Measurements from ENCODE around the gene SCUBE1. TPM values are rescaled to one million over a fixed set of nuclear protein-coding genes. Genes with fewer than 3 reads are reported as not detected.
A peak's percentile ranks its signal among the peaks of the same experiment; 100 is the strongest.

Gene SCUBE1
- polyA plus RNA-seq, 4 donors, result 0.45 to 5.4 (median 1.6) TPM

- H3K27me3 ChIP-seq (ENCODE audit: control insufficient read depth in 3 of 3, insufficient read depth in 3 of 3, low read length in 3 of 3), result no peaks in the 10 kb centered on the region
- no peak for DNase-seq
- no peaks in the 10 kb centered on the region for H3K9me3 ChIP-seq (ENCODE audit: control insufficient read depth in 2 of 2, insufficient read depth in 1 of 2, low read depth in 1 of 2, low read length in 1 of 2)
- WGBS, 3 donors, result 70 to 87% (median 75%) methylated on average over 6 of the region's 6 CpGs
- no peak overlapping the region for H3K27ac ChIP-seq (ENCODE audit: low read depth in 1 of 3, low read length in 2 of 3)
- no peaks in the 10 kb centered on the region for H3K36me3 ChIP-seq (ENCODE audit: control insufficient read depth in 3 of 3, insufficient read depth in 2 of 3, low read depth in 1 of 3, low read length in 3 of 3)
- peaks cover 0 to 3% (median 0%) of the 10 kb centered on the region in 3 donors for H3K4me1 ChIP-seq (ENCODE audit: control insufficient read depth in 3 of 3, insufficient read depth in 2 of 3, low read depth in 1 of 3, low read length in 2 of 3)
- FAIRE-seq, result no peak
- H3K4me3 ChIP-seq (ENCODE audit: low read depth in 1 of 3, low read length in 3 of 3), result no peak overlapping the region
Measured at GRCh38 chr22:43233529-43233928, 109.6 kb downstream of the SCUBE1 start.

GRCh38 chr22:43232445-43232844 is 110.7 kb downstream of the SCUBE1 start:
- H3K4me3 ChIP-seq (ENCODE audit: low read depth in 1 of 3, low read length in 3 of 3), result no peak overlapping the region
- no peaks in the 10 kb centered on the region for H3K9me3 ChIP-seq (ENCODE audit: control insufficient read depth in 2 of 2, insufficient read depth in 1 of 2, low read depth in 1 of 2, low read length in 1 of 2)
- no peaks in the 10 kb centered on the region for H3K27me3 ChIP-seq (ENCODE audit: control insufficient read depth in 3 of 3, insufficient read depth in 3 of 3, low read length in 3 of 3)
- peaks cover 0 to 3% (median 0%) of the 10 kb centered on the region in 3 donors for H3K4me1 ChIP-seq (ENCODE audit: control insufficient read depth in 3 of 3, insufficient read depth in 2 of 3, low read depth in 1 of 3, low read length in 2 of 3)
- FAIRE-seq (no peak), DNase-seq (no peak)
- H3K27ac ChIP-seq (ENCODE audit: low read depth in 1 of 3, low read length in 2 of 3), result no peak overlapping the region
- WGBS, 3 donors, result 59 to 86% (median 70%) methylated on average over 8 of the region's 8 CpGs
- H3K36me3 ChIP-seq (ENCODE audit: control insufficient read depth in 3 of 3, insufficient read depth in 2 of 3, low read depth in 1 of 3, low read length in 3 of 3), result no peaks in the 10 kb centered on the region

- Histone ChIP-seq H3K27ac (ENCODE audit: low read depth in 1 of 3, low read length in 2 of 3) (no peak overlapping the region), H3K36me3 (ENCODE audit: control insufficient read depth in 3 of 3, insufficient read depth in 2 of 3, low read depth in 1 of 3, low read length in 3 of 3) (no peaks in the 10 kb centered on the region), H3K4me1 (ENCODE audit: control insufficient read depth in 3 of 3, insufficient read depth in 2 of 3, low read depth in 1 of 3, low read length in 2 of 3) (peaks cover 0 to 3% (median 0%) of the 10 kb centered on the region in 3 donors), H3K9me3 (ENCODE audit: control insufficient read depth in 2 of 2, insufficient read depth in 1 of 2, low read depth in 1 of 2, low read length in 1 of 2) (no peaks in the 10 kb centered on the region), H3K4me3 (ENCODE audit: low read depth in 1 of 3, low read length in 3 of 3) (no peak overlapping the region), H3K27me3 (ENCODE audit: control insufficient read depth in 3 of 3, insufficient read depth in 3 of 3, low read length in 3 of 3) (no peaks in the 10 kb centered on the region)
- 70 to 71% (median 70%) methylated on average over 15 of the region's 15 CpGs for WGBS, 3 donors
- no peak for DNase-seq
- FAIRE-seq, result no peak
Measured at GRCh38 chr22:43231724-43232034, 111.5 kb downstream of the SCUBE1 start.

GRCh38 chr22:43230971-43231723 is 112.0 kb downstream of the SCUBE1 start:
- Histone ChIP-seq H3K27me3 (ENCODE audit: control insufficient read depth in 3 of 3, insufficient read depth in 3 of 3, low read length in 3 of 3) (no peaks in the 10 kb centered on the region), H3K4me3 (ENCODE audit: low read depth in 1 of 3, low read length in 3 of 3) (no peak overlapping the region), H3K36me3 (ENCODE audit: control insufficient read depth in 3 of 3, insufficient read depth in 2 of 3, low read depth in 1 of 3, low read length in 3 of 3) (no peaks in the 10 kb centered on the region), H3K4me1 (ENCODE audit: control insufficient read depth in 3 of 3, insufficient read depth in 2 of 3, low read depth in 1 of 3, low read length in 2 of 3) (peaks cover 0 to 3% (median 0%) of the 10 kb centered on the region in 3 donors), H3K27ac (ENCODE audit: low read depth in 1 of 3, low read length in 2 of 3) (no peak overlapping the region), H3K9me3 (ENCODE audit: control insufficient read depth in 2 of 2, insufficient read depth in 1 of 2, low read depth in 1 of 2, low read length in 1 of 2) (no peaks in the 10 kb centered on the region)
- no peak for FAIRE-seq
- DNase-seq, result peak; percentile 45 to 62
- 12 to 20% (median 17%) methylated on average over 22 to 23 of the region's 23 CpGs for WGBS, 3 donors

- no peak overlapping the region for H3K4me3 ChIP-seq (ENCODE audit: low read depth in 1 of 3, low read length in 3 of 3)
- FAIRE-seq (no peak), DNase-seq (no peak)
- no peaks in the 10 kb centered on the region for H3K36me3 ChIP-seq (ENCODE audit: control insufficient read depth in 3 of 3, insufficient read depth in 2 of 3, low read depth in 1 of 3, low read length in 3 of 3)
- H3K27me3 ChIP-seq (ENCODE audit: control insufficient read depth in 3 of 3, insufficient read depth in 3 of 3, low read length in 3 of 3), result no peaks in the 10 kb centered on the region
- H3K27ac ChIP-seq (ENCODE audit: low read depth in 1 of 3, low read length in 2 of 3), result no peak overlapping the region
- no peaks in the 10 kb centered on the region for H3K9me3 ChIP-seq (ENCODE audit: control insufficient read depth in 2 of 2, insufficient read depth in 1 of 2, low read depth in 1 of 2, low read length in 1 of 2)
- 56 to 71% (median 70%) methylated on average over 8 to 9 of the region's 9 CpGs for WGBS, 3 donors
- peaks cover 0 to 3% (median 0%) of the 10 kb centered on the region in 3 donors for H3K4me1 ChIP-seq (ENCODE audit: control insufficient read depth in 3 of 3, insufficient read depth in 2 of 3, low read depth in 1 of 3, low read length in 2 of 3)
Measured at GRCh38 chr22:43230571-43230970, 112.6 kb downstream of the SCUBE1 start.

GRCh38 chr22:43228863-43229262 is 114.3 kb downstream of the SCUBE1 start:
- no peaks in the 10 kb centered on the region for H3K36me3 ChIP-seq (ENCODE audit: control insufficient read depth in 3 of 3, insufficient read depth in 2 of 3, low read depth in 1 of 3, low read length in 3 of 3)
- no peak overlapping the region for H3K27ac ChIP-seq (ENCODE audit: low read depth in 1 of 3, low read length in 2 of 3)
- H3K27me3 ChIP-seq (ENCODE audit: control insufficient read depth in 3 of 3, insufficient read depth in 3 of 3, low read length in 3 of 3), result no peaks in the 10 kb centered on the region
- no peaks in the 10 kb centered on the region for H3K9me3 ChIP-seq (ENCODE audit: control insufficient read depth in 2 of 2, insufficient read depth in 1 of 2, low read depth in 1 of 2, low read length in 1 of 2)
- 86 to 88% (median 87%) methylated on average over 18 to 19 of the region's 19 CpGs for WGBS, 3 donors
- DNase-seq (no peak), FAIRE-seq (no peak)
- H3K4me1 ChIP-seq (ENCODE audit: control insufficient read depth in 3 of 3, insufficient read depth in 2 of 3, low read depth in 1 of 3, low read length in 2 of 3), result peaks cover 0 to 3% (median 0%) of the 10 kb centered on the region in 3 donors
- no peak overlapping the region for H3K4me3 ChIP-seq (ENCODE audit: low read depth in 1 of 3, low read length in 3 of 3)

- WGBS, 3 donors, result 40 to 67% (median 67%) methylated on average over 8 of the region's 8 CpGs
- Histone ChIP-seq H3K27me3 (ENCODE audit: control insufficient read depth in 3 of 3, insufficient read depth in 3 of 3, low read length in 3 of 3) (no peaks in the 10 kb centered on the region), H3K27ac (ENCODE audit: low read depth in 1 of 3, low read length in 2 of 3) (no peak overlapping the region), H3K9me3 (ENCODE audit: control insufficient read depth in 2 of 2, insufficient read depth in 1 of 2, low read depth in 1 of 2, low read length in 1 of 2) (no peaks in the 10 kb centered on the region), H3K4me3 (ENCODE audit: low read depth in 1 of 3, low read length in 3 of 3) (no peak overlapping the region), H3K4me1 (ENCODE audit: control insufficient read depth in 3 of 3, insufficient read depth in 2 of 3, low read depth in 1 of 3, low read length in 2 of 3) (peaks cover 0 to 3% (median 0%) of the 10 kb centered on the region in 3 donors), H3K36me3 (ENCODE audit: control insufficient read depth in 3 of 3, insufficient read depth in 2 of 3, low read depth in 1 of 3, low read length in 3 of 3) (no peaks in the 10 kb centered on the region)
- FAIRE-seq, result no peak
- peak in 1 of 2 donors; percentile 10 for DNase-seq
Measured at GRCh38 chr22:43228330-43228729, 114.8 kb downstream of the SCUBE1 start.

GRCh38 chr22:43227239-43227630 is 115.9 kb downstream of the SCUBE1 start:
- no peak overlapping the region for H3K27ac ChIP-seq (ENCODE audit: low read depth in 1 of 3, low read length in 2 of 3)
- H3K4me1 ChIP-seq (ENCODE audit: control insufficient read depth in 3 of 3, insufficient read depth in 2 of 3, low read depth in 1 of 3, low read length in 2 of 3), result peaks cover 0 to 3% (median 0%) of the 10 kb centered on the region in 3 donors
- FAIRE-seq (no peak), DNase-seq (peak in 1 of 2 donors; percentile 11)
- no peaks in the 10 kb centered on the region for H3K36me3 ChIP-seq (ENCODE audit: control insufficient read depth in 3 of 3, insufficient read depth in 2 of 3, low read depth in 1 of 3, low read length in 3 of 3)
- no peaks in the 10 kb centered on the region for H3K9me3 ChIP-seq (ENCODE audit: control insufficient read depth in 2 of 2, insufficient read depth in 1 of 2, low read depth in 1 of 2, low read length in 1 of 2)
- 52 to 68% (median 61%) methylated on average over 17 of the region's 17 CpGs for WGBS, 3 donors
- no peak overlapping the region for H3K4me3 ChIP-seq (ENCODE audit: low read depth in 1 of 3, low read length in 3 of 3)
- no peaks in the 10 kb centered on the region for H3K27me3 ChIP-seq (ENCODE audit: control insufficient read depth in 3 of 3, insufficient read depth in 3 of 3, low read length in 3 of 3)
